Activated effector memory CD4-positive, alpha-beta T cell treated with Interleukin-2 at 50 U/mL for 16 hours (primary cell): Measurements from ENCODE around the gene ALDH5A1.

Source experiments
- DNase-seq: peaks from one replicate; pipeline ENCODE4 v3.0.0-alpha.2; 2020

ALDH5A1 gene

DNA sequence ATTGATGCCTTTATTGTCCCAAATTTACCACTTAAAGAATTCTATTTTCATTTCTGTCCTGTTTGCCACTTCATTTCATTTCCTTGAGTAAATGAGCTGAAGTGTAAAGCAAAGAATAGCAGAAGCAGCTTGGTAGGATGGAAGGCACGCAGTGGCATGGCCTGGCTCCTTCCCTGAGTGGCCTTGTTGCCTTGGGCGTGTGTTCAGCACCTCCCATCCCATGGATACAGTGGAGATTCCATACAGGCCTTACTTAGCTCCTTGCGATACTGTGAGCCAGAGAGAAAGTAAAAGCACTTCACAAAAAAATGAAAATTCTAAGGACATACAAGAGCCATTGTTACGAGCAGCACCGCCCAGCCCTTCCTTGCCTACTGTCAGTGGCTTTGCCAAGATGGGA is 39.6 kb downstream of the ALDH5A1 start:
- DNase-seq, result no peak

GRCh38 chr6:24535210-24535609 is 40.4 kb downstream of the ALDH5A1 start:
- DNase-seq, result no peak

GRCh38 chr6:24536466-24536865 is 41.7 kb downstream of the ALDH5A1 start:
- no peak for DNase-seq

DNA sequence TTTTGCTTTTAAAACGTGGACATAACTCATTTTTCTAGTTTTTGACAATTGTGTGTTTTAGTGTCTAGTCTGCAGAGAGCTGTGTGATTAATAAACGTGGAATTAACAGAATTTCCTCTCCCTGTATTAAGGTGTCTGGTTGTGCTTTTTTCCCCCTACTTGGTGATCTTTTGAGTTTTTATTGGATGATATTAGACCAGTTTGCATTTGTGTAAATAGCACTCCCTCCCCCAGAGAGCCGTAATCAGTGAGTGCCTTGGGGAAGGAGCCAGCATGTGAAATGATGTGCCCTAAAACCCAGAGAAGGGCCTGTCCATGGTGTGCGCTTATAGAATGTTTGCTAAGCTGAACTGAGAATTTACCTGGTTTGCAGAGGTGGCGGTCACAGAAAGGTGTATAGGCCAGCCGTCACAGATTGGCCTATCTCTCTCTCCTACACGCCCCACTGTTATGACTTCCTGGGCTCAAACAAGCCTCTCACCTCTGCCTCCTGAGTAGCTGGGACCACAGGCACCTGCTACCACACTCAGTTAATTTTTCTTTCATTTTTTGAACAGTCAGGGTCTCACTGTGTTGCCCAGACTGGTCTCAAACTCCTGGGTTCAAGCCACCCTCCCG is 42.4 kb downstream of the ALDH5A1 start:
- no peak for DNase-seq

DNA sequence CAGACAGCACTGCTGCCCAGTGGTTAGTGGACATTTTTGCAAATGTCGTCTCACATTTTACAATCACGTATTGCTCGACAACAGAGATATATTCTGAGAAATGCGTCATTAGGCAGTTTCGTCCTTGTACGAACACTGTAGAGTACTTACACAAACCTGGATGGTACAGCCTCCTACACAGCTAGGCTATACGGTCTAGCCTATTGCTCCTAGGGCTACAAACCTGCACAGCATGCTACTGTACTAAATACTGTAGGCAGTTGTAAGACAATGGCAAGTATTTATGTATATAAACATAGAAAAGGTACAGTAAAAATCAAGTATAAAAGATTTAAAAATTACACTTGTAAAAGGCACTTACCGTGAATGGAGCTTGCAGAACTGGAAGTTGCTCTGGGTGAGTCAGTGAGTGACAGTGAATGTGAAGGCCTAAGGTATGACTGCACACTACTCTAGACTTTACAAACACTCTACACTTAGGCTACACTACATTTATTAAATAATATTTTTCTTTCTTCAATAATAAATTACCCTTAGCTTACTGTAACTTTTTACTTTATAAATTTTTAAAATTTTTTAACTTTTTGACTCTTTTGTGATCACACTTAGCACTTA is 43.1 kb downstream of the ALDH5A1 start:
- no peak for DNase-seq

DNA sequence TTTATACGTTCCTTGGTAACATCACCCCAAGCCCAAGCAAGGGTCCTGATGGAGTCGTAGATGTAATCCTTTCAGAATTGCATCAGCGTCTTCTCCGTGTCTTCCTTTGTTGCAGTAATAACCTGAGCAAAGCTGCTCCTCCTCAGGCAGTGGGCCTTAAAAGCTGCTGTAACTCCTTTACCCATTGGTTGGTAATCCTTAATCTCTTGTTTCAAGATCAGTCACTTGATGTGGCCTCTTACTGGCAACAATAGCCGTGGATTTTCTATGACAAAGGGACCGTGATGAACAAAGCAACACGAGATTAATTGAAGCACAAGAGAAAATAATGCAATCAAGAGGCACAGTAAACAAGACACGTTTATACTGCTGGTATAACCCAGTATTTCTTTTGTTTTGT is 44.6 kb downstream of the ALDH5A1 start:
- DNase-seq, result no peak

- no peak for DNase-seq
These were observed 45.4 kb downstream of the ALDH5A1 start for GRCh38 chr6:24540197-24540596.

DNA sequence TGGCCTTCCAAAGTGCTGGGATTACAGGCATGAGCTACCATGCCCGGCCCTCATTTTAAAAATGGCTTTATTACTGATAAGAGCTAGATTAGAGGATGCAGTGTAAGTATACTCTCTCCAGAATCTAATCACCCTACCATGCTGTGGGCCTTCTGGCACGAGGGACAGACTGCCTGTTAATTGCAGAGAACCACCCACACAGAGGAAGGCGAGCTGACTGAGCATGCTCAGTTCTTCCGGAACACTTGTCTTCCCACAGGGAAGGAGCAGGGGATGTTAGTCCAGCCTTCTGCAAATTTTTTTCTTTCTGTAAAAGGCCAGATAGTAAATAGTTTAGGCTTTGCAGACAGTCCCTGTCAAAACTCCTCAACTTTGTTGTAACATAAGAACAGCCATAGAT is 48.9 kb downstream of the ALDH5A1 start:
- no peak for DNase-seq

DNA sequence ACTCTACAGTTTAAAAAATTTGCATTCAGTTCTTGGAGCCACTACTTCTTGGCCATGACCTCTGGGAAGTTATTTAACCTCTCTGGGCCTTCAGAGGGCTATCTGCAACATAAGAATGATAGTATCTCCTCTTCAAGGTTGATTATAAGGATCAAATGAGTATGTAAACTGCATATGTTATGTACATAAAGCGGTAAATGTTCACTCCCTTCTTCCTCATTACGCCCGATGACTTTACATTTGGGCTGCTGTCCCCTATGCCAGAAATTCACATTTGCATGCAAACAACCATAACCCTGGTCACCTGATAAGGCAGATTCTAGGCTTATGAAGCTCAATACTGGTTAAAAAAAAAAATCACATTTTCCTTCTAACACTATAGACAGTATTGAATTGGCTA is 50.4 kb downstream of the ALDH5A1 start:
- DNase-seq, result no peak

DNA sequence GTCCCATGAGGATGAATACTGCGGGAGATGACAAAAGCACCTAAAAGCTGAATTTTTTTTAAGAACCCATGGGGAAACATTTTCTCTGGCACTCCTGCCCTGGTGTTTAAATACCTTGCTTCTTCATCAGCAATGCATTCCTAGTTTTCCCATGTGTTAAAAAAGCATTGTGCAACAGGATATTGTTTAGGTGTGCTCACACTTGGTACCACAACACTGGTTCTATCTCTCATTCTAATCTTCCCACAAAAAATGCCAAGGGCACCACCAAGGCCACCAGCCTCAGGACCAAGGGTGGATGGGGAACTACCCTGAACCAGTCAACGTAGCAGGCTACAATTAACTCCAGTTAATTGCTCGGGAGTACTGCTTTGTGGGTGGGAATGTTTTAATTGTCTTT is 50.9 kb downstream of the ALDH5A1 start:
- no peak for DNase-seq

DNA sequence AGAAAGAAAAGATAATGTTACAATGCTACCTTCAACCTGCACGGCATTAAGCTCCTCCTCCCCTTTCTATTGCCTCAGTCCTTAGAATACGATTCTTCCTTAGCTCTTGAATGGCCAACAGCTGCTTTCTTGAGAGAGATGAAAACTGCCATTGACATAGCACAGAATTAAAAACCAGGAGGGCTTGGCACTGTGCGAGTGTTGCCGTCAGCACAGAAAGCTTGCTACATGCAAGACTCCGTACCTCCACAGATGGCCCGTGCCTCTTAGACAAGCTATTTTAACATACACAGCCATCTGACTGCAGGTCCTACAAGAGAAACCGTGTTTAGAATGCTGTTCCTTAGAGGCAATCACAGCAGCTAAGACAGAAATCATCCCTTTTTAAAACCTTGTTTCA is 51.7 kb downstream of the ALDH5A1 start:
- DNase-seq, result no peak

DNA sequence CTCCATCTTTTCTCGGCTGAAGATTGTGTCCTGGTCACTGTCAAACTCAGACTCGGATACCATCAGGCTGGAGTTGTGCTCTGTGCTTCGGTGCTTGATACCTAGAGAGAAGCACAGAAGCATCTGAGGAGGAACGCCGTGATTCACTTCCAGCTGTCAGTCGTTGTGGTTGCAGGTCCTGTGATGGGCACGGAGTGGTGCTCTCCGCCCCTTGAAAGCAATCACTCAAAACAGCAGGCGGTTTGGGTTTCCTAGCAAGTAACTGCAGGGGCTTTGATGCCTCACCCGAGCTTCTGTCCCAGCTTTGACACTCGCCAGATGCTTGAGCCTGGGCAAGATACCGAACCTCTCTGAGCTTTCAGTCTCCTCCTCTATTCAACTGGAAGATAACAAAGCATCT is 52.5 kb downstream of the ALDH5A1 start:
- peak; percentile 18 for DNase-seq

DNA sequence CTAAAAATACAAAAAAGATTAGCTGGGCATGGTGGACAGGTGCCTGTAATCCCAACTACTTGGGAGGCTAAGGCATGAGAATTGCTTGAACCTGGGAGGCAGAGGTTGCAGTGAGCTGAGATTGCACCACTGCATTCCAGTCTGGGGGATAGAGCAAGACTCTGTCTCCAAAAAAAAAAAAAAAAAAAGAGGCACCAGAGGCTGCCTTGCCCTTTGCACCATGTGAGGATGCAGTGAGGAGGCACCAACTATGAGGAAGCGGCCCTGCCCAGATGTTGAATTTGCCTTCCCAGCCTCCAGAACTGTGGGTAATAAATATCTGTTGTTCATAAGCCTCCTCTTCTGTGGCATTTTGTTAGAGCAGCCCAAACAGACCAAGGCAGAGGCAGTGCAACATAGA is 54.4 kb downstream of the ALDH5A1 start:
- no peak for DNase-seq

DNA sequence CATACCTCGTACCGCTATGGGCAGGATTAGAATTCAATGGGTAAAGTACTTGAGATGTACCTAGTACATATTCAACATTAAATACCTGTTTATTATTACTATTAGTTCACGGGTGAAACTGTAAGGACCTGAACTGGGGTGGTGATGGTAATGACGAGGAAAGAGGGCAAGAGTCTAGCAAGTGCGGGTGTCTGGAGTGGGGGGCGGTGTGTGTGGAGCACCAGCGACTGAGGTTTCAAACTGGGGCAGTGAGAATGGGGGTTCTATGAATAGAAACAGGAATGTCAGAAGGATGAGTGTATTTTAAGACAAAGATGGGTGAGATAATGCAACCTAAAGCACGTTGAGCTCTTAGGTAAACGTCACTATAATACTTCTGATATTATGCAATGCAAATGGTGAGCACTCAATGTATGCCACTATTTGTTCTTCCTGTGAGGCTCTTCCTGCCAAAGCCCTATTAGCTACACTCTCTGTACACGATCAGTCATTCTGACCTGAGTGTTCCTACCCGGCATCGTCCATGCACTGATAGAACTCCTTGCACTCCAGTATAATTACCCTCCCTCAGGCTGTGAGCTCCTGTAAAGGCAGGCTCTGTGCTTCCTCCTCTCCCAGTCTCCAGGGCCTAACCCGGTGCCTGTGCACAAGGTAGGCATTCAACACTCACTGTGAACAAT is 55.0 kb downstream of the ALDH5A1 start:
- DNase-seq, result no peak

GRCh38 chr6:24551139-24551538 is 56.4 kb downstream of the ALDH5A1 start:
- DNase-seq, result no peak

DNA sequence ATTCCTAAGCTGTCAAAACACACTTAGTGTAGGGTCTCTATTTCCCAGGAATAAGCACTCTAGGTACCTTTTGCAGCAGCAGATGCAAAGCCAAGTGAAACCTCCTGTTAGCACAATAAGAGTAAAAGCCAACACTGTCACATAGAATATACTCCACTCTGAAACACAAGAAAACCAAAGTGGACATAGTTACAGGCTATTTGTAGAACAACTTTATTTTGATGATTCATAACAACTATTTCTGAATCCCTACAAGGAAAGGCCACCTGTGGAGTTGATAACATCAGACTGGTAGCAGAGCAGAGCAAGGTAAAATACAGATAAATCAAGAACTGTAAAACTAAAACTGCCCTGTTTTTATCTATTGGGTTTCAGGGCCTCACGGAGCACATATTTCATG is 59.7 kb downstream of the ALDH5A1 start:
- no peak for DNase-seq

DNA sequence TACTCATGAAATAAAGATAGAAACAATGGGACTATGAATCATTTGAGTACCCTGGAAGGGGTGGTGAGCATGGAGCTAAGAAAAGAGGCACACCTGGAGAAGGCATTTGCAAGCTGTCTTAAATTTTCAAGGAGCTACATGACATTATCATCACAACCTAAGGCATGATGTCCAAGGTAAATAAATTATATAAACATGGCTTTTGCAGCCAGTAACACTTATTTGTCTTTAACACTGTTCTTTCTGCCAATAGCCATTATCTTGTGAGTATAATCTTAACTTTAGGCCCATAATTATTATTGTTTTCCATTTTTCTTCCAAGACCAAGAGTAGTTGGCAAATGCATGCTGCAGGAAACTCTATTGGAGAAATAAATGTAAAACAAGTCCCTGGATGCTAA is 63.7 kb downstream of the ALDH5A1 start:
- DNase-seq, result no peak

GRCh38 chr6:24564081-24564480 is 69.3 kb downstream of the ALDH5A1 start:
- DNase-seq, result no peak

GRCh38 chr6:24565196-24565595 is 70.4 kb downstream of the ALDH5A1 start:
- no peak for DNase-seq

GRCh38 chr6:24566020-24566767 is 71.4 kb downstream of the ALDH5A1 start:
- DNase-seq, result no peak

DNA sequence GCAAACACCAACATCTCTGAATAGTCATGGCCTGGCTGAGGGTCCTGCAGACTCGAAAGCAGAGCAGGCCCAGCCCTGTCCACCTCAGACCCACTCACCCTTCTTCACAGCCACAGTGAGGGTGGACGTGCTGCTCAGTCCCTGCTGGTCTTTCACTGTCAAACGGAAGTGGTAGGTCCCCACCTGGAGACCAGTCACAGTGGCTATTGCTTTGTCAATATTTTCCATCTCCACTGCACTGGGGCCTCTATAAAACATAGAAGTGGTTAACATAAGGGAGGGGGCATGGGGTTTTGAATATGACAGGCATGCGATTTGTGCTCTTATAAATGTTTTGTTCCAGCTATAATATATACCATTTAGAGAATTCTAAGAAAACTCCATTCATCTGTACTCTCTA is 73.9 kb downstream of the ALDH5A1 start:
- DNase-seq, result no peak

DNA sequence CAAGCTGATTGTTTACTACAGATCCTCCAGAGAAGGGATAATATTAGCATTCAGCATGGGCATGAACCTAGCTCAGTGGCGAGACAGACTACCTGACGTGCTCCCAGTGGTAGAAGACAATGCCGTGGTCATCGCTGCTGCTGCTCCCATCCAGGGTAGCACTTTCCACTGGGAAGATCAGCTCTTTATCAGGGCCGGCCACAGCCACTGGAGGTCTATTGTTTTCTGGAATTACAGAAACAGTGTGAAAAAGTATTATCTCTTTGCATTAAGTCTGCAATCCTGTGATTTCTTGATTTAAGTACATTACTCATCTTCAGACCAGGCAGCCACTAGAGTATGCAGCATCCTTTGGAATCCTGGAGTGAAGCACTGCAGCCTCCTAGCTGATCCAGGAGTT is 75.0 kb downstream of the ALDH5A1 start:
- no peak for DNase-seq

DNA sequence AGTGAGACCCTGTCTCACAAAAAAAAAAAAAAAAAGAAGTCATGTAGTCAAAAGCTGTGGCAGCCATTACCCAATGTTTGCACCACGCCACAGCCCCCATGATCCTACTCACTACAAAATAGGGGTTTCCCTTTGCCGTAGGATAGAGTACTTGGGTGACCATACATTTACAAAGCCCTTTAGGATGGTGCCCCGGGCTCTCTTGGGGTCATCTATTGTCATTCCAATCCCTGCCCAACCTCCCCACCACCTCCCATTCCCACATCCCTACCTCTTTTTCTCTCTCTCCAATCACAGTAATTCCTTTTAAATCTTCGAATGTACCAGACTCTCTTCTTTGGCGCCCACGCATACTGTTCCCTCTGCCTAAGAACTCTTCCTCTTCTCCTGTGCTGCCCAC is 76.6 kb downstream of the ALDH5A1 start:
- DNase-seq, result no peak

GRCh38 chr6:24574809-24575208 is 80.0 kb downstream of the ALDH5A1 start:
- no peak for DNase-seq
